HG03342 (cell line): ENCODE measurements around the gene PTPN7.
"Not testable (repeated sequence)": the region's sequence is repeated elsewhere in the genome, so short reads cannot be mapped to it uniquely, and the experiment has no call there.

Experiments
- ATAC-seq: cut with Tn5 transposase; IDR thresholded peaks from one replicate; pipeline ENCODE4 v1.9.1; 2021; ENCODE audit warnings: mild to moderate bottlenecking, moderate library complexity; ENCODE audit not compliant: unreplicated experiment

The PTPN7 gene

GRCh38 chr1:202160377-202160940 is at the start of gene PTPN7:
Gene PTPN7, minus strand, starts transcription at chr1:202160602. Its CDS starts 1,200 bp downstream, at chr1:202159402.
- no peak for ATAC-seq

- no peak for ATAC-seq
Measured at GRCh38 chr1:202208351-202208857, 48.0 kb upstream of the PTPN7 start.

GRCh38 chr1:202207292-202207691 is 46.9 kb upstream of the PTPN7 start:
- ATAC-seq: no peak

- no peak for ATAC-seq
Measured at GRCh38 chr1:202205523-202206190, 45.3 kb upstream of the PTPN7 start.

GRCh38 chr1:202204065-202204464 is 43.7 kb upstream of the PTPN7 start:
- ATAC-seq: no peak

- ATAC-seq: no peak
Measured at GRCh38 chr1:202203238-202204039, 43.0 kb upstream of the PTPN7 start.

GRCh38 chr1:202202500-202203168 is 42.2 kb upstream of the PTPN7 start:
- ATAC-seq: no peak

GRCh38 chr1:202201971-202202370 is 41.6 kb upstream of the PTPN7 start:
- ATAC-seq: no peak

- ATAC-seq: no peak
Measured at GRCh38 chr1:202201266-202201665, 40.9 kb upstream of the PTPN7 start.

GRCh38 chr1:202200669-202201068 is 40.3 kb upstream of the PTPN7 start:
- ATAC-seq: no peak

GRCh38 chr1:202200112-202200548 is 39.7 kb upstream of the PTPN7 start:
- ATAC-seq: no peak

- ATAC-seq: no peak
Measured at GRCh38 chr1:202199040-202199889, 38.9 kb upstream of the PTPN7 start.

GRCh38 chr1:202198366-202198724 is 37.9 kb upstream of the PTPN7 start:
- no peak for ATAC-seq

GRCh38 chr1:202197653-202198365 is 37.4 kb upstream of the PTPN7 start:
- no peak for ATAC-seq

GRCh38 chr1:202194328-202194648 is 33.9 kb upstream of the PTPN7 start:
- ATAC-seq: no peak

GRCh38 chr1:202193614-202194327 is 33.4 kb upstream of the PTPN7 start, which contains the start of gene LGR6:
Gene LGR6, plus strand, starts transcription at chr1:202193799. Its CDS starts 191 bp downstream, at chr1:202193990.
- ATAC-seq: no peak

- ATAC-seq: no peak
Measured at GRCh38 chr1:202192770-202193613, 32.6 kb upstream of the PTPN7 start.

GRCh38 chr1:202191391-202191790 is 31.0 kb upstream of the PTPN7 start:
- ATAC-seq: not testable (repeated sequence)
